Brain microvascular endothelial cell (primary cell): ENCODE data around the gene TOR1A.

Experiments
- DNase-seq: peaks from one replicate; pipeline ENCODE4 v3.0.0-alpha.2; 2020
- H3K27ac ChIP-seq: fragments of 250-450 bp; sonication (Bioruptor Pico); 2 replicates; pipeline ENCODE4 v1.5.1; 2020; ENCODE audit warnings: mild to moderate bottlenecking, moderate library complexity
- H3K27me3 ChIP-seq: fragments of 250-450 bp; sonication (Bioruptor Pico); replicated peaks from 2 replicates; pipeline ENCODE4 v1.5.1; 2020; ENCODE audit warnings: mild to moderate bottlenecking
- H3K36me3 ChIP-seq: fragments of 250-450 bp; sonication (Bioruptor Pico); replicated peaks from 2 replicates; pipeline ENCODE4 v1.5.1; 2020; ENCODE audit warnings: mild to moderate bottlenecking
- H3K4me3 ChIP-seq: 2 replicates; pipeline ENCODE4 v1.5.1; 2011; ENCODE audit warnings: low read depth, mild to moderate bottlenecking, control low read depth, low read length, moderate library complexity
- CTCF ChIP-seq: IDR thresholded peaks from 2 replicates; pipeline ENCODE4 v1.5.1; 2011; ENCODE audit warnings: low read depth, mild to moderate bottlenecking, moderate library complexity, low read length, control low read depth, inconsistent platforms; ENCODE audit errors: missing control alignments
- in situ Hi-C: cut with HindIII; loops from 2 replicates; pipeline ENCODE4 v1.10.0; 2017; ENCODE audit warnings: low sequenced_read_pairs, low pct_ligation_motif_present

Gene TOR1A

GRCh38 chr9:129812385-129812784, 11.6 kb downstream of the TOR1A start:
- TF ChIP-seq CTCF, result no peak
- no peak for DNase-seq
- H3K27me3 ChIP-seq, result no peaks in the 10 kb centered on the region
- in situ Hi-C loops, result no loop called here
- peaks cover 43% of the 10 kb centered on the region for H3K36me3 ChIP-seq
- H3K27ac ChIP-seq, result no peak overlapping the region
- H3K4me3 ChIP-seq, result no peak overlapping the region

- H3K27me3 ChIP-seq, result no peaks in the 10 kb centered on the region
- H3K27ac ChIP-seq, result no peak overlapping the region
- no peak overlapping the region for H3K4me3 ChIP-seq
- in situ Hi-C loops, result no loop called here
- DNase-seq, result no peak
- peaks cover 44% of the 10 kb centered on the region for H3K36me3 ChIP-seq
- no peak for TF ChIP-seq CTCF
Observed at GRCh38 chr9:129811967-129812363, 12.0 kb downstream of the TOR1A start.

GRCh38 chr9:129810788-129811187, 13.1 kb downstream of the TOR1A start:
- Histone ChIP-seq H3K27me3 (no peaks in the 10 kb centered on the region), H3K27ac (no peak overlapping the region), H3K4me3 (no peak overlapping the region), H3K36me3 (peaks cover 37% of the 10 kb centered on the region)
- TF ChIP-seq CTCF, result no peak
- no peak for DNase-seq
- in situ Hi-C loops, result no loop called here

GRCh38 chr9:129810116-129810515, 13.8 kb downstream of the TOR1A start:
- Histone ChIP-seq H3K4me3 (no peak overlapping the region), H3K36me3 (peaks cover 38% of the 10 kb centered on the region), H3K27me3 (no peaks in the 10 kb centered on the region), H3K27ac (no peak overlapping the region)
- no peak for TF ChIP-seq CTCF
- no peak for DNase-seq
- in situ Hi-C loops, result no loop called here

- Histone ChIP-seq H3K36me3 (peaks cover 38% of the 10 kb centered on the region), H3K4me3 (no peak overlapping the region), H3K27me3 (no peaks in the 10 kb centered on the region), H3K27ac (no peak overlapping the region)
- no peak for DNase-seq
- TF ChIP-seq CTCF, result no peak
- in situ Hi-C loops, result no loop called here
Observed at GRCh38 chr9:129809346-129809745, 14.6 kb downstream of the TOR1A start.

- in situ Hi-C loops, result no loop called here
- DNase-seq, result no peak
- H3K27ac ChIP-seq, result no peak overlapping the region
Observed at GRCh38 chr9:129806061-129806460, 17.9 kb downstream of the TOR1A start.

More at GRCh38 chr9:129806061-129806460, 17.9 kb downstream of the TOR1A start:
- TF ChIP-seq CTCF, result no peak
- Histone ChIP-seq H3K4me3 (no peak overlapping the region), H3K36me3 (peaks cover 33% of the 10 kb centered on the region), H3K27me3 (no peaks in the 10 kb centered on the region)
